Activated naive CD8-positive, alpha-beta T cell treated with anti-CD3 and anti-CD28 coated beads for 36 hours (primary cell): ENCODE measurements around the gene RRP1. TPM values are rescaled to one million over a fixed set of nuclear protein-coding genes. Genes with fewer than 3 reads are reported as not detected.
A peak's percentile ranks its signal among the peaks of the same experiment; 100 is the strongest.
"Not testable (repeated sequence)": the region's sequence is repeated elsewhere in the genome, so short reads cannot be mapped to it uniquely, and the experiment has no call there.

Source experiments
- DNase-seq: peaks from one replicate; pipeline ENCODE4 v3.0.0; 2021
- H3K27ac Mint-ChIP-seq: one replicate; pipeline ENCODE4 v1.8.0; 2022; ENCODE audit warnings: mild to moderate bottlenecking, moderate library complexity, mixed read lengths
- H3K27me3 Mint-ChIP-seq: one replicate; pipeline ENCODE4 v1.8.0; 2022; ENCODE audit warnings: mild to moderate bottlenecking, mixed read lengths
- H3K36me3 Mint-ChIP-seq: one replicate; pipeline ENCODE4 v1.8.0; 2021; ENCODE audit warnings: mild to moderate bottlenecking, mixed read lengths
- H3K4me1 Mint-ChIP-seq: one replicate; pipeline ENCODE4 v1.8.0; 2021; ENCODE audit warnings: mixed read lengths
- H3K4me3 Mint-ChIP-seq: one replicate; pipeline ENCODE4 v1.8.0; 2022; ENCODE audit warnings: mild to moderate bottlenecking, moderate library complexity, mixed read lengths
- H3K9me3 Mint-ChIP-seq: one replicate; pipeline ENCODE4 v1.8.0; 2022; ENCODE audit warnings: mixed read lengths
- total RNA-seq, 2 experiments: library from RNA; stranded (reverse); gene quantifications; one replicate each; pipeline ENCODE4 v1.2.3, GENCODE V29; 2021

RRP1 gene
- total RNA-seq, 2 experiments from 2014 or later, result 89.4 to 90.7 TPM

- Mint-ChIP-seq H3K4me1 (peaks cover 9% of the 10 kb centered on the region), H3K36me3 (peaks cover 3% of the 10 kb centered on the region), H3K9me3 (peaks cover 3% of the 10 kb centered on the region), H3K27me3 (peaks cover 37% of the 10 kb centered on the region), H3K27ac (no peak overlapping the region), H3K4me3 (no peak overlapping the region)
- DNase-seq, result no peak
These were observed 50.9 kb downstream of the RRP1 start for GRCh38 chr21:43840259-43840658.

DNA sequence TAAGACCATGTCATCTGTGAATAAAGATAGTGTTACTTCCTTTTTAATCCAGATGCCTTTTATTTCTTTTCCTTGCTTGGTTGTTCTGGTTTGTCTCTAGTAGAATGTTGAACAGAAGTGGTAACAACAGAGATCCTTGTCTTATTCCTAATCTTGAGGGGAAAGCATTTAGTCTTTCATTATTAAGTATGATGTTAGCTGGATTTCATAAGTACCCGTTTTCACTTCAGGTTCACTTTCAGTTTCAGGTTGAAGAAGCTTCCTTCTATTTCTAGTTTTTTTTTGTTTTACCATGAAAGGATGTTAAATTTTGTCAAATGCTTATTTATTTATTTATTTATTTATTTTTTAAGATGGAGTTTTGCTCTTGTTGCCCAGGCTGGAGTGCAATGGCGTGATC is 53.4 kb downstream of the RRP1 start:
- H3K27me3 Mint-ChIP-seq, result peaks cover 12% of the 10 kb centered on the region
- peak overlapping the region; percentile 86 for H3K27ac Mint-ChIP-seq
- H3K36me3 Mint-ChIP-seq, result peaks cover 3% of the 10 kb centered on the region
- DNase-seq, result no peak
- peaks cover 3% of the 10 kb centered on the region for H3K9me3 Mint-ChIP-seq
- H3K4me3 Mint-ChIP-seq, result peak overlapping the region; percentile 47
- peaks cover 9% of the 10 kb centered on the region for H3K4me1 Mint-ChIP-seq

- H3K27me3 Mint-ChIP-seq, result not testable (repeated sequence)
These were observed 55.5 kb downstream of the RRP1 start for GRCh38 chr21:43844906-43845305.

DNA sequence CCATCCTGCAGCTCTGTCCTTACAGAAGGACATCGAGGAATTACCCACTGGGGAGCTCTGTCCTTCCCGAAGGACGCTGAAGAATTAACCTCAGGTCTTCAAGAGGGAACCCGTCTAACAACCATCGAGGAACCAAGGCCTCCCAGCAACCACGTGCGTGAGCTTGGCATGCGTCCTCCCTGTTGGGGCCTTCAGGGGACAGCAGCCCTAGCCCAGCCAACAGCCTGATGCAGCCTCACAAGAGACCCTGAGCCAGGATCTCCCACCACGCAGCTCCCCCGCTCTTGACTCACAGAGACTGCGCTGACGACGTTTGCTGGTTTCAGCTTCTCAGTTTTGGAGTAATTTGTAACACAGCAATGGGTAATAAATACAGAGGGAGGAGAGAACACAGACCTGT is 56.0 kb downstream of the RRP1 start:
- H3K27ac Mint-ChIP-seq, result no peak overlapping the region
- peaks cover 3% of the 10 kb centered on the region for H3K36me3 Mint-ChIP-seq
- peaks cover 3% of the 10 kb centered on the region for H3K9me3 Mint-ChIP-seq
- DNase-seq, result no peak
- H3K4me1 Mint-ChIP-seq, result peaks cover 5% of the 10 kb centered on the region
- H3K27me3 Mint-ChIP-seq, result no peaks in the 10 kb centered on the region
- no peak overlapping the region for H3K4me3 Mint-ChIP-seq

More at GRCh38 chr21:43844906-43845305, 55.5 kb downstream of the RRP1 start:
- not testable (repeated sequence) for DNase-seq, H3K4me1 Mint-ChIP-seq, H3K4me3 Mint-ChIP-seq, H3K36me3 Mint-ChIP-seq, H3K27ac Mint-ChIP-seq, H3K9me3 Mint-ChIP-seq

- peaks cover 5% of the 10 kb centered on the region for H3K4me1 Mint-ChIP-seq
- peaks cover 6% of the 10 kb centered on the region for H3K9me3 Mint-ChIP-seq
- no peak overlapping the region for H3K27ac Mint-ChIP-seq
These were observed 57.1 kb downstream of the RRP1 start for GRCh38 chr21:43846430-43846829.

GRCh38 chr21:43847301-43847700 is 57.9 kb downstream of the RRP1 start:
- Mint-ChIP-seq H3K27me3 (no peaks in the 10 kb centered on the region), H3K27ac (no peak overlapping the region), H3K36me3 (peaks cover 3% of the 10 kb centered on the region), H3K4me1 (peaks cover 5% of the 10 kb centered on the region), H3K4me3 (no peak overlapping the region), H3K9me3 (peaks cover 6% of the 10 kb centered on the region)
- DNase-seq, result no peak

More at GRCh38 chr21:43846430-43846829, 57.1 kb downstream of the RRP1 start:
- H3K36me3 Mint-ChIP-seq, result peaks cover 3% of the 10 kb centered on the region
- no peaks in the 10 kb centered on the region for H3K27me3 Mint-ChIP-seq
- H3K4me3 Mint-ChIP-seq, result no peak overlapping the region
- DNase-seq, result no peak

GRCh38 chr21:43848771-43849170 is 59.4 kb downstream of the RRP1 start:
- Mint-ChIP-seq H3K27ac (no peak overlapping the region), H3K4me1 (no peaks in the 10 kb centered on the region), H3K27me3 (peaks cover 6% of the 10 kb centered on the region), H3K4me3 (no peak overlapping the region), H3K9me3 (peaks cover 6% of the 10 kb centered on the region), H3K36me3 (peaks cover 3% of the 10 kb centered on the region)
- DNase-seq, result no peak

DNA sequence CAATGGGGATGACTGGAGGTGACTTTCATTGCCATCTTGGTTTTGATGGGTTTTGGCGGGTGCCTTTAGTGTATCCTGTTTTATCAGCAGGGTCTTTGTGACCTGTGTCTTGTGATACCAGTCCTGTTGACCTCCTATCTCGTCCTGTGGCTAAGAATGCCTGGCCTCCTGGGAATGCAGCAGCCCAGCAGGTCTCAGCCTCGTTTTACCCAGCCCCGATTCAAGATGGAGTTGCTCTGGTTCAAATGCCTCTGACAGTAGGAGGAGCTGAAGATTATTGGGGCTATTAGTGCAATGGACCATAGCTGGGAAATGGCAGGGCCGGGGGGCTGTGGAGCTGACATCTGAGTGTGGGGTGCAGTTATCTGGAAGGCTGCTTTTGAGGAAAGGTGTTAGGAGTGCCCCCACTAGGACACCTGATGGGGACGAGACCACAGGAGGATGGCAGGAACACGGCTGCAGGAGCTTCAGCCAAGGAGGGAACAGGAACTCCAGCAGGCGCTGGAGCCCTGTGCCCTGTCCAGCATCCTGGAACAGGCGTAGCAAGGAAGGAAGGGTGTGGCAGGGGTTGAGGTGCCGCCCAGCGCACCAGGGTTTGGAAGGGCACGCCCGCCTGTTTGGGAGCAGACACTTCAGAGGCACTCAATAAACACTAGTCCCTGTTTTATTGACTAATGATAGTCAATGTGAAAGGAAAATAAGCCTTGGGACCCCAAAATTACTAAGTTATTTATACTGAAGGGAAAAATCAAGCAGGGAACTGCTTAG is 60.3 kb downstream of the RRP1 start:
- Mint-ChIP-seq H3K4me1 (peaks cover 2% of the 10 kb centered on the region), H3K9me3 (peaks cover 4% of the 10 kb centered on the region), H3K4me3 (no peak overlapping the region), H3K36me3 (peaks cover 1% of the 10 kb centered on the region), H3K27me3 (peaks cover 13% of the 10 kb centered on the region), H3K27ac (no peak overlapping the region)
- no peak for DNase-seq

GRCh38 chr21:43850728-43851295 is 61.4 kb downstream of the RRP1 start:
- no peak for DNase-seq
- Mint-ChIP-seq H3K36me3 (no peaks in the 10 kb centered on the region), H3K4me3 (no peak overlapping the region), H3K4me1 (peaks cover 12% of the 10 kb centered on the region), H3K27ac (no peak overlapping the region), H3K9me3 (peaks cover 3% of the 10 kb centered on the region), H3K27me3 (peaks cover 18% of the 10 kb centered on the region)

DNA sequence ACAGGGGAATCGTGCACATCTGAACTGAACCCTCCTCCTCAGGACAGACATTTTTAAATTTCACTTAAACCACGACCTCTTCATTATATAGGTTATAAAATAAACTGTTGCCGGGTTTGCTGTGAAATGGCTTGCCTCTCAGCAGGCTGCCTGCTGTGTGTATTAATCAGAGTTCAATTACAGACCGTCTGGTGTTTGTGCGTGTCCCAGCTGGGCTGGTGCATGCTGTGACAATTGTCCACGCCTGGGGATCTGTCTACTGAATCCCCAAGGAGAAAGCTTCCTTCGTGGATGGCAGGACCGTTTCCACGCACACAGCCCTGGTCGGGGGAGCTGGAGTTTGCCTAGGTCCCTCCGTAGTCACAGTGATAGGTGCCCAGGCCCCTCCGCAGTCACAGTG is 62.2 kb downstream of the RRP1 start:
- H3K4me1 Mint-ChIP-seq, result peaks cover 15% of the 10 kb centered on the region
- peaks cover 3% of the 10 kb centered on the region for H3K9me3 Mint-ChIP-seq
- no peaks in the 10 kb centered on the region for H3K36me3 Mint-ChIP-seq
- no peak overlapping the region for H3K4me3 Mint-ChIP-seq
- peaks cover 21% of the 10 kb centered on the region for H3K27me3 Mint-ChIP-seq
- H3K27ac Mint-ChIP-seq, result no peak overlapping the region
- no peak for DNase-seq

DNA sequence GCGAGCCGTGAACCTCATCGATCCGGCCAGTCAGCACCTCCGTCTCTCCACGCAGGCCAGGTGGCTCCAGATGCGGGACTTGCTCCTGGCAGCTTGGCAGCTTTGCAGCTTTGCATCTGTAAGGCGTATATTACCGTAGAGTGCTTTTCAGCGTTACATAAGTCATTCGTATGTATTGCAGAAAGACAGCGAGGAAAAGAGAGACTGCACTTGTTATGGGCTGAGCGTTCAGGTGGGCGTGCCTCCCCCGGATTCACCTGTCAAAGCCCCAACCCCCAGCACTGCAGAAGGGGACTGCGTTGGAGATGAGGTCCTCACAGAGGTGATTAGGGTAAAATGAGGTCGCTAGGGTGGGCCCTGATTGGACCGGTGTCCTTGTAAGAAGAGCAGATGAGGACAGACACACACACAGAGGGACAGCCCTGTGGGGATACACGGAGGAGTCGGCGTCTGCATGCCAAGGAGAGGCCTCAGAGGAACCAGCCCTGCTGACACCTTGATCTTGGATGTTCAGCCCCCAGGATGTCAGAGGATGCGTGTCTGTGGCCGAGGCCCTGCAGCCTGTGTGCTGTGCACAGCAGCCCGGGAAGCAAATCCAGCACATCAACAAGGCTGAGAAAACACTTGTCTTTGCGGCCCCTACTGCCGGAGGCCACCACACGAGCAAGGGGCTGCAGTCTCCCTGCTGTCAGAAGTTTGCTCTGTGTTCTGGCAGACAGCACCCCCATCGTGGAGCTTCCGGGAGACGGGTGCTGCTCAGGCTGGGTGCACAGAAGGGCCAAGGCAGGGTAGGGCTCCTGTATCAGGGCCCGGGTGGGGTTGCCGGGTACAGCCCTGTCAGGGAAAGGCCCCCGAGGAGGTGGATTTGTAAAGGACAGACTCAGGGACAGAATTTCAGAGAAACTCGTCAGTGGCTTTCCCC is 64.7 kb downstream of the RRP1 start:
- Mint-ChIP-seq H3K4me1 (peaks cover 15% of the 10 kb centered on the region), H3K9me3 (peaks cover 3% of the 10 kb centered on the region), H3K36me3 (no peaks in the 10 kb centered on the region), H3K4me3 (no peak overlapping the region), H3K27me3 (peaks cover 21% of the 10 kb centered on the region), H3K27ac (peak overlapping the region; percentile 76)
- no peak for DNase-seq

Other genes with a start within 250 kb of the RRP1 start
- gene HSF2BP, start 130.1 kb upstream of the RRP1 start, total RNA-seq, result 1 to 10 TPM in 1 of 2 experiments, under 1 TPM in 1; 0.68 to 1.2 TPM
- 100 to 1,000 TPM; 105 to 108 TPM for gene RRP1B, start 130.0 kb upstream of the RRP1 start, total RNA-seq
- gene PDXK, start 70.4 kb upstream of the RRP1 start, total RNA-seq, result 100 to 1,000 TPM; 111 to 113 TPM
- 10 to 100 TPM; 33.6 to 35.1 TPM for gene CSTB, start 13.3 kb upstream of the RRP1 start, total RNA-seq
- 10 to 100 TPM; 61.2 to 66.0 TPM for gene AGPAT3, start 75.6 kb downstream of the RRP1 start, total RNA-seq
- 10 to 100 TPM; 42.4 to 44.4 TPM for gene TRAPPC10, start 222.7 kb downstream of the RRP1 start, total RNA-seq